ENCODE data around the gene ARID1A. TPM values are rescaled to one million over a fixed set of nuclear protein-coding genes. Genes with fewer than 3 reads are reported as not detected.
A peak's percentile ranks its signal among the peaks of the same experiment; 100 is the strongest.

Gene ARID1A
- total and polyA plus RNA-seq, 9 of the 15 experiments (the other 6 are each of a cell fraction or from before 2014, with no cell fraction given), result 8.3 to 88.3 (median 22.5) TPM

- 0 out of 2 replicates have a peak, but pooled peaks have one; percentile 2 for TF ChIP-seq USF1 (CRISPR knock-in tag; IDR thresholded peaks at IDR 0.05)
- no peak for TF ChIP-seq MEIS2 (IDR thresholded peaks at IDR 0.05; ENCODE audit: partially characterized antibody)
- no peak for TF ChIP-seq THRAP3 (IDR thresholded peaks at IDR 0.05; ENCODE audit: borderline replicate concordance)
- TF ChIP-seq ZNF12 (CRISPR knock-in tag; IDR thresholded peaks at IDR 0.05), result 0 out of 2 replicates have a peak, but pooled peaks have one; percentile 9
- no peak for TF ChIP-seq POLR2G (IDR thresholded peaks at IDR 0.05; ENCODE audit: low read depth, low read length)
- TF ChIP-seq FIP1L1 (IDR thresholded peaks at IDR 0.05; ENCODE audit: low read depth, low read length, poor library complexity, severe bottlenecking), result no peak
- no peak for TF ChIP-seq ZNF212 (CRISPR knock-in tag; IDR thresholded peaks at IDR 0.05)
Observed at GRCh38 chr1:26783646-26784022, 87.8 kb downstream of the ARID1A start (continued).

GRCh38 chr1:26784023-26784871 is 88.4 kb downstream of the ARID1A start:
- Histone ChIP-seq H3K9me3 (replicated peaks; ENCODE audit: control insufficient read depth, insufficient read depth, low read depth, low read length) (no peaks in the 10 kb centered on the region), H2AFZ (ENCODE audit: low read depth, low read length) (no peak overlapping the region), H3K27me3 (ENCODE audit: control insufficient read depth in 2 of 2, insufficient read depth in 2 of 2, low read length in 2 of 2) (no peaks in the 10 kb centered on the region), H3K4me1 (replicated peaks in 1 of 2; ENCODE audit: control insufficient read depth in 2 of 2, insufficient read depth in 2 of 2, low read length in 2 of 2) (peaks cover 59 to 74% of the 10 kb centered on the region in 2 experiments), H3K27ac (ENCODE audit: extremely low read depth, low read depth, low read length) (peak overlapping the region; percentile 61), H3K4me3 (no peak overlapping the region), H3K36me3 (ENCODE audit: control insufficient read depth, insufficient read depth, low read length) (peaks cover 46% of the 10 kb centered on the region), H3K9me1 (ENCODE audit: control insufficient read depth, insufficient read depth, low read length) (peaks cover 9% of the 10 kb centered on the region), H4K20me1 (replicated peaks; ENCODE audit: control insufficient read depth, insufficient read depth, low read length) (peaks cover 11% of the 10 kb centered on the region; the same call in 1 of the 2 replicates), H3K4me2 (ENCODE audit: insufficient read depth, low read length) (peak overlapping the region; percentile 64), H3K9ac (ENCODE audit: insufficient read depth in 1 of 2, low read depth in 2 of 2, low read length in 2 of 2) (peak overlapping the region; percentile 24 to 46; a peak in 3 of 4 replicates), H3K79me2 (ENCODE audit: control insufficient read depth, insufficient read depth, low read length) (peaks cover 74% of the 10 kb centered on the region)
- POLR2A ChIA-PET, result interaction anchor here (0.5 to 9.2 kb wide), 21 partner anchors 7 to 295 kb away, joined by 3 to 112 read pairs (median 4); partner anchors contain the start of genes ARID1A and GPATCH3
- FAIRE-seq (peak; percentile 96), DNase-seq (ENCODE audit: extremely low read depth in 1 of 4, low spot score in 3 of 4) (peak; percentile 95 to 99 (median 96)), ATAC-seq (peak; percentile 57)
- CTCF ChIA-PET (ENCODE audit: low intra/inter-chr PET ratio), result no interaction called here
- 83% methylated on average over 2 of the region's 2 CpGs for WGBS (ENCODE audit: insufficient coverage, low coverage, missing lambda C conversion rate)
- in situ Hi-C loops (cut with MboI) (no loop called here), intact Hi-C loops (cut with micrococcal nuclease) (no loop called here)
- no TSS peak for BruUV-seq (replicated peaks)
- TF ChIP-seq NBN (IDR thresholded peaks at IDR 0.05; ENCODE audit: low read depth) (peak; percentile 71), ZNF140 (CRISPR knock-in tag; IDR thresholded peaks at IDR 0.05) (no peak), ZBTB11 (CRISPR knock-in tag; IDR thresholded peaks at IDR 0.05) (peak in 1 of 3 experiments; percentile 60; a peak in 1 of 6 replicates), POLR2A (conservative IDR thresholded peaks at IDR 0.05) (peak; percentile 47; the same call in 1 of the 2 replicates), CBFA2T2 (conservative IDR thresholded peaks at IDR 0.05) (no peak), LEF1 (IDR thresholded peaks at IDR 0.05) (no peak), ZNF780A (CRISPR knock-in tag; IDR thresholded peaks at IDR 0.05) (no peak), KLF10 (CRISPR knock-in tag; IDR thresholded peaks at IDR 0.05) (no peak), THAP7 (CRISPR knock-in tag; IDR thresholded peaks at IDR 0.05) (0 out of 2 replicates have a peak, but pooled peaks have one; percentile 36)

Data from K562 (cell line).